ENCODE measurements around the gene SBF2. TPM values are rescaled to one million over a fixed set of nuclear protein-coding genes. Genes with fewer than 3 reads are reported as not detected.
A peak's percentile ranks its signal among the peaks of the same experiment; 100 is the strongest.

Gene SBF2
- total RNA-seq, 1 donor: 61.2 TPM

DNA sequence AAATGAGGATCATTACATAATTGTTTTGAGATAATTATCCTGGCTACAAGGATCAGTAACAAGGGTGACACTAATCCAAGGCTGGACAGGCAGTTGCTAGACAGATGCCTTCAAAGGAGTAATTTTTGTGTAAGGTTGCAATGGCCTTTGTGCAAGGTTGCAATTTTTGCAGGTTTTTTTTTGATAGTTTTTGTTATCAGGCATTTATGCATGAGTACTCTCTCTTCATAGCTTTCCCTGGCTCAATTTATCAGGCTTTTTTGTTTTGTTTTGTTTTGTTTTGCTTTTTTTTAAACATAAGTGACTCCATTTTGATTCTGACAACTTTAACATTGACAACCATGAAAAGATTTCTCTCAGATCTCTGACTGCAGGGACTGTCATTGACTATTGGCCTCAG is 519.9 kb downstream of the SBF2 start:
- TF ChIP-seq, protein P1, sequence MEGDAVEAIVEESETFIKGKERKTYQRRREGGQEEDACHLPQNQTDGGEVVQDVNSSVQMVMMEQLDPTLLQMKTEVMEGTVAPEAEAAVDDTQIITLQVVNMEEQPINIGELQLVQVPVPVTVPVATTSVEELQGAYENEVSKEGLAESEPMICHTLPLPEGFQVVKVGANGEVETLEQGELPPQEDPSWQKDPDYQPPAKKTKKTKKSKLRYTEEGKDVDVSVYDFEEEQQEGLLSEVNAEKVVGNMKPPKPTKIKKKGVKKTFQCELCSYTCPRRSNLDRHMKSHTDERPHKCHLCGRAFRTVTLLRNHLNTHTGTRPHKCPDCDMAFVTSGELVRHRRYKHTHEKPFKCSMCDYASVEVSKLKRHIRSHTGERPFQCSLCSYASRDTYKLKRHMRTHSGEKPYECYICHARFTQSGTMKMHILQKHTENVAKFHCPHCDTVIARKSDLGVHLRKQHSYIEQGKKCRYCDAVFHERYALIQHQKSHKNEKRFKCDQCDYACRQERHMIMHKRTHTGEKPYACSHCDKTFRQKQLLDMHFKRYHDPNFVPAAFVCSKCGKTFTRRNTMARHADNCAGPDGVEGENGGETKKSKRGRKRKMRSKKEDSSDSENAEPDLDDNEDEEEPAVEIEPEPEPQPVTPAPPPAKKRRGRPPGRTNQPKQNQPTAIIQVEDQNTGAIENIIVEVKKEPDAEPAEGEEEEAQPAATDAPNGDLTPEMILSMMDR (IDR thresholded peaks at IDR 0.05; ENCODE audit: extremely low read depth, low read depth, low read length): no peak

GRCh38 chr11:9773524-9773923 is 520.5 kb downstream of the SBF2 start:
- Histone ChIP-seq H2AFZ (ENCODE audit: low read length) (no peak overlapping the region), H3K27ac (ENCODE audit: low read depth, low read length) (peak overlapping the region; percentile 66)
- TF ChIP-seq, protein P1 (IDR thresholded peaks at IDR 0.05; ENCODE audit: extremely low read depth, low read depth, low read length): no peak

More for the DNA sequence above, 519.9 kb downstream of the SBF2 start:
- Histone ChIP-seq H3K79me2 (ENCODE audit: insufficient read depth, low read length) (peaks cover 8% of the 10 kb centered on the region), H3K27me3 (ENCODE audit: insufficient read depth, low read length) (no peaks in the 10 kb centered on the region), H3K36me3 (ENCODE audit: insufficient read depth, low read length) (peaks cover 9% of the 10 kb centered on the region), H4K20me1 (ENCODE audit: insufficient read depth, low read length) (no peaks in the 10 kb centered on the region), H2AFZ (ENCODE audit: low read length) (no peak overlapping the region), H3K27ac (ENCODE audit: low read depth, low read length) (peak overlapping the region; percentile 66), H3K4me3 (ENCODE audit: insufficient read depth, low read length) (no peak overlapping the region), H3K4me1 (ENCODE audit: insufficient read depth, low read length) (peaks cover 30% of the 10 kb centered on the region), H3K9me3 (ENCODE audit: low read depth, low read length) (no peaks in the 10 kb centered on the region), H3K4me2 (ENCODE audit: insufficient read depth, low read length) (peak overlapping the region; percentile 40)
- no peak for DNase-seq (ENCODE audit: insufficient read length, low spot score, missing footprints)

DNA sequence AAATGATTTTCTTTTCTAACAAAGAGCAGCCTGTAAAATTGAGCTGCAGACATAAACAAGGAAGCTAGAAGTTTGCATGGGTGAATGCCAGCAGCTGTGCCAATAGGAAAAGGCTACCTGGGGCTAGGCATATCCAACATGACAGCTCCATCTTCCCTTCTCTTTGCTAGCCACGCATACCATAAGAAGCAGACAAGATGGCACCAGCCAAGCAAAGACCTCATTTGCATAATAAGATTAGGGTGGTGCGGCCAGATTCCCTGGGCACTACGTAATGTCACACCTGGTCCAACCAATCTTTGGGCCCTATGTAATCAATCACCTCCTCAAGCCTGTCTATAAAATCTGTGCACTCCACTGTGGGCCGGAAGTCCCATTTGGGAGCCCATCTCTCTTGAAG is 521.8 kb downstream of the SBF2 start:
- no peak overlapping the region for H3K27ac ChIP-seq (ENCODE audit: low read depth, low read length)
- TF ChIP-seq, protein P1 (IDR thresholded peaks at IDR 0.05; ENCODE audit: extremely low read depth, low read depth, low read length): no peak
- H3K9me3 ChIP-seq (ENCODE audit: low read depth, low read length): no peaks in the 10 kb centered on the region
- H3K4me3 ChIP-seq (ENCODE audit: insufficient read depth, low read length): no peak overlapping the region
- no peaks in the 10 kb centered on the region for H3K27me3 ChIP-seq (ENCODE audit: insufficient read depth, low read length)
- H3K79me2 ChIP-seq (ENCODE audit: insufficient read depth, low read length): peaks cover 4% of the 10 kb centered on the region
- no peaks in the 10 kb centered on the region for H3K36me3 ChIP-seq (ENCODE audit: insufficient read depth, low read length)
- H3K4me1 ChIP-seq (ENCODE audit: insufficient read depth, low read length): peaks cover 30% of the 10 kb centered on the region
- no peaks in the 10 kb centered on the region for H4K20me1 ChIP-seq (ENCODE audit: insufficient read depth, low read length)
- no peak overlapping the region for H2AFZ ChIP-seq (ENCODE audit: low read length)
- H3K4me2 ChIP-seq (ENCODE audit: insufficient read depth, low read length): no peak overlapping the region
- no peak for DNase-seq (ENCODE audit: insufficient read length, low spot score, missing footprints)

More at GRCh38 chr11:9773524-9773923, 520.5 kb downstream of the SBF2 start:
- no peak for DNase-seq (ENCODE audit: insufficient read length, low spot score, missing footprints)
- Histone ChIP-seq H3K4me2 (ENCODE audit: insufficient read depth, low read length) (no peak overlapping the region), H3K4me1 (ENCODE audit: insufficient read depth, low read length) (peaks cover 30% of the 10 kb centered on the region), H3K79me2 (ENCODE audit: insufficient read depth, low read length) (peaks cover 8% of the 10 kb centered on the region), H3K4me3 (ENCODE audit: insufficient read depth, low read length) (no peak overlapping the region), H3K9me3 (ENCODE audit: low read depth, low read length) (no peaks in the 10 kb centered on the region), H3K36me3 (ENCODE audit: insufficient read depth, low read length) (peaks cover 9% of the 10 kb centered on the region), H4K20me1 (ENCODE audit: insufficient read depth, low read length) (no peaks in the 10 kb centered on the region), H3K27me3 (ENCODE audit: insufficient read depth, low read length) (no peaks in the 10 kb centered on the region)

DNA sequence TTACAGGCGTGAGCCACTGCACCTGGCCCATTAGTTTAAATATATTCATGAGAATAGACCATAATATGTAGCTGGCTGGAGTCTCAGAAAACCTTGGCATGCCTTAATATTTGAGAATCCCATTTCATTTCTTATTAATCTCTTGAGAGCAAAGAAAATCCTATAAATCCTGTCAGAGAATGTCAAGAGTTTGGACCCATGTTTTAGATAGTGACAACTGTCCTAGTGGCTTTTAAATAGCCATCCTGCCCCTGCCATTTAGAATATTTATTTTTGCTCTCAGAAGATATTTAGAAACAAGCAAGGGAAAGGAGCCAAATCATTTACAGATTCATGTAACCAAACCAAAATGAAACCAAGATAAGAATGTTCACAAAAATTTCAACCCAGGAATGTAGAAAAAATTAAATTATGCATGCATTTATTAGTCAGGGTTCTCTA is 522.9 kb downstream of the SBF2 start:
- TF ChIP-seq, protein P1 (IDR thresholded peaks at IDR 0.05; ENCODE audit: extremely low read depth, low read depth, low read length): no peak
- Histone ChIP-seq H3K27me3 (ENCODE audit: insufficient read depth, low read length) (no peaks in the 10 kb centered on the region), H3K4me3 (ENCODE audit: insufficient read depth, low read length) (no peak overlapping the region), H3K27ac (ENCODE audit: low read depth, low read length) (no peak overlapping the region), H3K79me2 (ENCODE audit: insufficient read depth, low read length) (no peaks in the 10 kb centered on the region), H3K36me3 (ENCODE audit: insufficient read depth, low read length) (no peaks in the 10 kb centered on the region), H3K9me3 (ENCODE audit: low read depth, low read length) (no peaks in the 10 kb centered on the region), H3K4me2 (ENCODE audit: insufficient read depth, low read length) (no peak overlapping the region), H4K20me1 (ENCODE audit: insufficient read depth, low read length) (no peaks in the 10 kb centered on the region), H3K4me1 (ENCODE audit: insufficient read depth, low read length) (peaks cover 27% of the 10 kb centered on the region), H2AFZ (ENCODE audit: low read length) (no peak overlapping the region)
- no peak for DNase-seq (ENCODE audit: insufficient read length, low spot score, missing footprints)

Data from osteoblast (primary cell).